Aorta (tissue), 5 donors: ENCODE data around the gene UBE2N. TPM values are rescaled to one million over a fixed set of nuclear protein-coding genes. Genes with fewer than 3 reads are reported as not detected.

Source experiments
- ATAC-seq: fragments of 200-7000 bp; cut with Tn5 transposase; one replicate; pipeline ENCODE4 v1.9.1; 2022; ENCODE audit warnings: moderate library complexity; ENCODE audit not compliant: low FRiP score
- DNase-seq, 2 donors: peaks; one replicate each; pipeline ENCODE4 v3.0.0-alpha.2; 2020
- H3K27ac ChIP-seq, 2 donors: one replicate each; pipeline ENCODE4 v1.5.1; 2013; ENCODE audit warnings: low read length in 2 of 2, mild to moderate bottlenecking in 2 of 2, moderate library complexity in 2 of 2, control low read depth in 1 of 2, inconsistent platforms in 1 of 2, low read depth in 1 of 2
- H3K27me3 ChIP-seq, 2 donors: one replicate each; pipeline ENCODE4 v1.6.1; 2013; ENCODE audit warnings: control low read depth in 1 of 2, low read length in 1 of 2, mild to moderate bottlenecking in 1 of 2, moderate library complexity in 1 of 2; ENCODE audit not compliant: insufficient read depth in 2 of 2, control insufficient read depth in 1 of 2
- H3K36me3 ChIP-seq, 2 donors: one replicate each; pipeline ENCODE4 v1.6.1; 2013; ENCODE audit warnings: control low read depth in 1 of 2, low read length in 1 of 2, mild to moderate bottlenecking in 1 of 2; ENCODE audit not compliant: insufficient read depth in 2 of 2, control insufficient read depth in 1 of 2
- H3K4me1 ChIP-seq, 2 donors: one replicate each; pipeline ENCODE4 v1.6.1; 2013; ENCODE audit warnings: low read length in 2 of 2, control low read depth in 1 of 2, mild to moderate bottlenecking in 1 of 2, moderate library complexity in 1 of 2; ENCODE audit not compliant: insufficient read depth in 2 of 2, control insufficient read depth in 1 of 2
- H3K4me3 ChIP-seq, 2 donors: one replicate each; pipeline ENCODE4 v1.5.1; 2013; ENCODE audit warnings: low read length in 2 of 2, control low read depth in 1 of 2, mild to moderate bottlenecking in 1 of 2
- H3K9me3 ChIP-seq: one replicate; pipeline ENCODE4 v1.6.1; 2013; ENCODE audit warnings: mild to moderate bottlenecking, low read length; ENCODE audit not compliant: control insufficient read depth
- WGBS, 2 donors: extraction: QIAGEN DNeasy Blood & Tissue Kit; methylation state at CpG; one replicate each; pipeline ENCODE4 v1.1.7; 2013; 5-methylcytosine and 5-hydroxymethylcytosine counted together
- intact Hi-C, 2 donors: fragments of 100-400 bp; cut with DNase I; formaldehyde crosslinking; loops; one replicate each; pipeline versions ENCODE4 v1.14.2 to v1.15.0; 2022
- polyA plus RNA-seq, 2 donors: library from polyadenylated mRNA; stranded (reverse); fragments of 200-250 nt; gene quantifications; one replicate each; pipeline ENCODE4 v1.2.3, GENCODE V29; 2013
- total RNA-seq, 2 donors: library from RNA; stranded (reverse); fragmentation: NEBNext Ultra II Directional; extraction: Animal tissue kit (Norgen Biotek cat#: 25700); gene quantifications; one replicate each; pipeline ENCODE4 v1.2.1, GENCODE V29; 2021
- donor health status: healthy with polysubstance abuse.
- donor health status: Bipolar disorder and iron deficiency.
- donor health status: DM: no; HTN: no; CAD: no.
- donor health status: DM: no; HTN: no; CAD: no.
- donor health status: DM: yes; HTN: yes; CAD: no.

The UBE2N gene
- total and polyA plus RNA-seq, 4 donors: 45.7 to 86.8 (median 52.9) TPM

GRCh38 chr12:93361151-93361919, 80.4 kb downstream of the UBE2N start:
- H3K27me3 ChIP-seq: no peaks in the 10 kb centered on the region
- H3K4me1 ChIP-seq: peaks cover 0 to 7% of the 10 kb centered on the region in 2 donors
- no peak overlapping the region for H3K4me3 ChIP-seq
- no peak for DNase-seq
- H3K27ac ChIP-seq: peak overlapping the region in 1 of 2 donors; percentile 64
- ATAC-seq: peak; percentile 59
- H3K9me3 ChIP-seq: no peaks in the 10 kb centered on the region
- WGBS, 2 donors: 12 to 23% methylated on average over 5 of the region's 5 CpGs
- H3K36me3 ChIP-seq: no peaks in the 10 kb centered on the region
- intact Hi-C loops: no loop called here

GRCh38 chr12:93360688-93361087, 81.1 kb downstream of the UBE2N start:
- 24 to 25% methylated on average over 2 of the region's 2 CpGs for whole genome bisulfite sequencing, 2 donors
- intact Hi-C loops: no loop called here
- no peaks in the 10 kb centered on the region for H3K27me3 ChIP-seq

GRCh38 chr12:93358821-93359220, 82.9 kb downstream of the UBE2N start:
- Histone ChIP-seq H3K9me3 (no peaks in the 10 kb centered on the region), H3K4me1 (peaks cover 0 to under 1% of the 10 kb centered on the region in 2 donors), H3K27ac (no peak overlapping the region), H3K36me3 (no peaks in the 10 kb centered on the region), H3K4me3 (no peak overlapping the region), H3K27me3 (no peaks in the 10 kb centered on the region)
- intact Hi-C loops: no loop called here
- ATAC-seq (no peak), DNase-seq (no peak)
- 95% methylated on average over 2 of the region's 2 CpGs for whole genome bisulfite sequencing, 2 donors

More at GRCh38 chr12:93360688-93361087, 81.1 kb downstream of the UBE2N start:
- H3K27ac ChIP-seq: peak overlapping the region in 1 of 2 donors; percentile 57
- DNase-seq (no peak), ATAC-seq (no peak)
- no peak overlapping the region for H3K4me3 ChIP-seq
- no peaks in the 10 kb centered on the region for H3K36me3 ChIP-seq
- peaks cover 0 to 3% of the 10 kb centered on the region in 2 donors for H3K4me1 ChIP-seq
- no peaks in the 10 kb centered on the region for H3K9me3 ChIP-seq

GRCh38 chr12:93358058-93358457, 83.7 kb downstream of the UBE2N start:
- no peak overlapping the region for H3K4me3 ChIP-seq
- H3K36me3 ChIP-seq: no peaks in the 10 kb centered on the region
- no peak overlapping the region for H3K27ac ChIP-seq
- H3K4me1 ChIP-seq: no peaks in the 10 kb centered on the region
- no peaks in the 10 kb centered on the region for H3K27me3 ChIP-seq
- no peaks in the 10 kb centered on the region for H3K9me3 ChIP-seq
- intact Hi-C loops: no loop called here
- DNase-seq (no peak), ATAC-seq (no peak)
- 98 to 100% methylated on average over 2 of the region's 2 CpGs for WGBS, 2 donors

GRCh38 chr12:93356214-93356613, 85.5 kb downstream of the UBE2N start:
- H3K27ac ChIP-seq: no peak overlapping the region
- DNase-seq (no peak), ATAC-seq (no peak)
- WGBS, 2 donors: 71 to 79% methylated on average over 8 of the region's 8 CpGs
- intact Hi-C loops: no loop called here
- no peak overlapping the region for H3K4me3 ChIP-seq
- no peaks in the 10 kb centered on the region for H3K4me1 ChIP-seq
- H3K9me3 ChIP-seq: no peaks in the 10 kb centered on the region
- H3K36me3 ChIP-seq: no peaks in the 10 kb centered on the region
- H3K27me3 ChIP-seq: no peaks in the 10 kb centered on the region

Other genes starting within 250 kb of the UBE2N start
- 100 to 1,000 TPM in 1 of 2 donors, 10 to 100 TPM in 1; 52.5 to 101 TPM for gene NUDT4, start 64.0 kb downstream of the UBE2N start, total RNA-seq
- 10 to 100 TPM; 47.3 to 78.8 TPM for gene NUDT4, start 64.0 kb downstream of the UBE2N start, polyA plus RNA-seq
- 10 to 100 TPM; 40.7 to 48.5 TPM for gene MRPL42, start 25.6 kb upstream of the UBE2N start, total RNA-seq
- 10 to 100 TPM; 24.5 to 53.3 TPM for gene MRPL42, start 25.6 kb upstream of the UBE2N start, polyA plus RNA-seq
- 10 to 100 TPM; 22.5 to 27.1 TPM for gene SOCS2, start 130.7 kb upstream of the UBE2N start, total RNA-seq
- gene SOCS2, start 130.7 kb upstream of the UBE2N start, polyA plus RNA-seq: 10 to 100 TPM; 14.3 to 24.7 TPM
- 10 to 100 TPM; 19.5 to 20.5 TPM for gene CRADD, start 235.4 kb upstream of the UBE2N start, total RNA-seq
- 10 to 100 TPM; 16.9 to 33.4 TPM for gene CRADD, start 235.4 kb upstream of the UBE2N start, polyA plus RNA-seq